ENCODE measurements around the gene SLCO2B1.

SLCO2B1 gene

DNA sequence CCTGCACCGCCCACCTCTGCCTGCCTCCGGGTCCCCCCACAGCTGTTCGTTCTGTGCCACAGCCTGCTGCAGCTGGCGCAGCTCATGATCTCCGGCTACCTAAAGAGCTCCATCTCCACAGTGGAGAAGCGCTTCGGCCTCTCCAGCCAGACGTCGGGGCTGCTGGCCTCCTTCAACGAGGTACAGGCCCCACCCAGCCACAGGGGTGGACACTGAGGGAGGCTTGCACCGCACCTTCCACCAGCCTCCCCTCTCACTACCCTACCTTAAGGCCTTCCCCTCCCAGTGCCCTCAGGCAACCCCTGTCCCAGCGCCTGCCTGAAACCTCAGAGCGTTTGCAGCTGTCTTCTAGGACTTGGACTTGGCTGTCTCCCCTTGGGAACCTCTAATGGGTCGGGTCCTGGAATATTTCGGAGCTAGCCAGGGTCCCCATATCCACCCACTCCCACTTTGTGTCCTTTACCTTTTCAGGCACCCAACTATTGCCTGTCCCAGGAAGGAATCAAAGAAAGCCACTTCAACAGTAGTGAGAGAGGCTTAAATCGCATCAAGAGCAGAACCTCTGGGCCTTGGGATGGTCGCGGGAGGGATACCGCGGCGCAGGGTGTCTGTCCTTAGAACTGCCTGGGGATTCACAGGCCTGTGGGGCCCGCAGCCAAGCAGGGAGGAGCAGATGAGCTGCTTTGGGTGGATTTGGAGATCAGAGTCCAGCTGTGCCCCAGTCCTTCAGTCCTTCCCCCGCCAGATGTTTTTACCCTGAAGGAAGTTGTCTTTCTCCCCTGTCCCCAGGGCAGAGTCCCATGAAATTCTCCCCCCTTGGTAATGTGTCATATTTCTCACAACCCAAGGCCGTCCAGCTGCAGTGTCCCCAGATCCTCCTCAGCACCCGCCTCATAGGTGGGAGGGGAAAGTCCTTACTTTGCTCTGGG, 13.3 kb downstream of the SLCO2B1 start:
- DNase-seq = no peak

DNA sequence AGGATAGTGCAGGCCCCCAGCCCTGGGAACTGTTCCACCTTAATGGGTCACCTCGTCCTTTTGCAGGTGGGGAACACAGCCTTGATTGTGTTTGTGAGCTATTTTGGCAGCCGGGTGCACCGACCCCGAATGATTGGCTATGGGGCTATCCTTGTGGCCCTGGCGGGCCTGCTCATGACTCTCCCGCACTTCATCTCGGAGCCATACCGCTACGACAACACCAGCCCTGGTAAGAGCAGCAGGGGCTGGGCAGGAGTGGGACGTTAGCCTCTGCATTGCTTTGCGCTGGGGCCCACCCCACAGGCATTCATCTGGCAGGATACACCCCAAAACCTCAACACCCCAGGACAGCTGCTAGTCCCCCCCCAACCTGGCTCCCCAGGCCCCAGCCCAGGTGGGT, 14.8 kb downstream of the SLCO2B1 start:
- DNase-seq = no peak

DNA sequence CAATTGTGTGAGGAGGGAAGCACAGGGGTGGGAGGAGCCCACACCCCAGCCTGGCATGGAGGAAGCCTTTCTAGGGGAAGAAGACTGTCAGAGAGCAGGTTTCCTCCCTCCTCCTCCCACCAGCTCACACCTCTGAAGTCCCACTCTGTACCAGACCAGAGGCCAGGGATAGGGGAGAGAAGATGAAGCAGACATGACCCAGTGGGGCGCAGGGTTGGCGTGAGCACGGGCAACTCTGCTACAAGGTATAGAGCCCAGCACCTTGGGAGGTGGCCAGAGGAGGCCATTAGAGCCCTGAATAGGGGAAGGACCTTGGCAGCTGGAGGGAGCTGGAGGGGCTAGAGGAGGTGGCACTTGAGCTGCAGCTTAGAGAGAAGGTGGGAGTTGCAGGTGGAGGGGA, 15.9 kb downstream of the SLCO2B1 start:
- DNase-seq = no peak

DNA sequence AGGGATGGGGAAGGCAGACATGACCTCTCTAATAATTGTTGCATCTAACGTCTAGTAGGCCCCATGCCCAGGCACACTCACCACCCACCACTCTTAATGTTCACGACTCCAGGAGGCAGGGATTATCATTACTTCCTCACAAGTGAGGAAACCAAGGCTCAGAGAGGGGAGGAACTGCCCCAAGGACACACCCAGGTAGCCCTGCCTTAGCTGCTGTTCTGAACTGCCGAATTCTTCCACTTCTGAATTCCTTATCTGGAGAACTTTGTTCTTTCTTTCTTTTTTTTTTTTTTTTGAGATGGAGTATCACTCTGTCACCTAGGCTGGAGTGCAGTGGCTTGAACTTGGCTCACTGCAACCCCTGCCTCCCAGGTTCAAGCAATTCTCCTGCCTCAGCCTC, 16.7 kb downstream of the SLCO2B1 start:
- no peak for DNase-seq

DNA sequence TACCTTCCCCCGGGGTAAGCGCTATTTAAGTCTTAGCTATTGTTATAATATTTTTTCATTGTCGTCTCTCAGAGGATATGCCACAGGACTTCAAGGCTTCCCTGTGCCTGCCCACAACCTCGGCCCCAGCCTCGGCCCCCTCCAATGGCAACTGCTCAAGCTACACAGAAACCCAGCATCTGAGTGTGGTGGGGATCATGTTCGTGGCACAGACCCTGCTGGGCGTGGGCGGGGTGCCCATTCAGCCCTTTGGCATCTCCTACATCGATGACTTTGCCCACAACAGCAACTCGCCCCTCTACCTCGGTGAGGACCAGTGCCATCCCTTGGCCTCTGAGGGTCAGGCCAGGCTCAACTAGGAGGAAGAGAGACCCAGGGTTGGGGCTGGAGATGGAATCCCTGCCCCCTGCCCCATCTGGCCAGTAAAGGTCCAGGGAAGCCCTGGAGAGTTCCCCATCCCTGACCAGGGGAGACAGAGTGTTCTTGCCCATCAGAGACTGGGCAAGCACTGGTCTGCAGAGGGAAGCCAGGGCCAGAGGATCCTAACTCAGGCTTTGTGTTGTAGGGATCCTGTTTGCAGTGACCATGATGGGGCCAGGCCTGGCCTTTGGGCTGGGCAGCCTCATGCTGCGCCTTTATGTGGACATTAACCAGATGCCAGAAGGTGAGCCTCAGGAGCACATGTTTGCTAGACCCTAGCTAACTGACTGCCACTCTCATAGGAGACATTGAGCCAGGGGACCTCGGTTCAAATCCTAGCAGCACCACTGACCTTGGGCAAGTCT, 18.4 kb downstream of the SLCO2B1 start:
- DNase-seq = no peak

DNA sequence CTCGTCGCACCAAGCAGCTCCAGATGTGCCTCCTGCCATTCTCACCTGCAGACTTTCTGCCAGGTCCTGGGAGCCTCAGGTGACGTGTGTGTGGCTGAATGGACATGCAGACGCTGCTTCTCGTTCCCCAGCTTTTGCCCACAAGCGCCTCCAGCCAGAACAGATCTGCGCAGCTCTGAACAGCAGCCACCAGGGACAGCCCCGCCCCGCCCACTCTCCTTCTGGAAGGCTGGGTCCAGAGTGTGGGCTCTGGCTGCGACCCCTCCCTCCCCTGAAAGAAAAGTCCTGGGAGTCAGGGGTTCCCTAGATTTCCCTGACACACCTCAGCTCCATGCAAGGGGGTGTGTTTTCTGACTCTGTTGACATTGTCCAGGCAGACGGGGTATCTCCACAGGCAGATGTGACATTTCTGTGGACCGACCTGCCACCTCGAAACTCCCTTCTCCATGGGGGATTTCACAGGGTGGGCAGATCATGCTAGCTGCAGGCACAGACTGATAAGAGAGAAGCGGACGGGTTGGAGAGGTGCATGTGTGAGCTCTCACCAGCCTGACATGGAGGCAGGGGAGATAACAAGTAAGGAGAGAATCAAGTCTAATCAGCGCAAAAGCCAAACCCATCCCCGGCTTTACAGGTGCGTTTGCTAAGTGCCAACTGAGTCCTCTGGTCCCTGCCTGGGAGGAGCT, 19.8 kb downstream of the SLCO2B1 start:
- no peak for DNase-seq

DNA sequence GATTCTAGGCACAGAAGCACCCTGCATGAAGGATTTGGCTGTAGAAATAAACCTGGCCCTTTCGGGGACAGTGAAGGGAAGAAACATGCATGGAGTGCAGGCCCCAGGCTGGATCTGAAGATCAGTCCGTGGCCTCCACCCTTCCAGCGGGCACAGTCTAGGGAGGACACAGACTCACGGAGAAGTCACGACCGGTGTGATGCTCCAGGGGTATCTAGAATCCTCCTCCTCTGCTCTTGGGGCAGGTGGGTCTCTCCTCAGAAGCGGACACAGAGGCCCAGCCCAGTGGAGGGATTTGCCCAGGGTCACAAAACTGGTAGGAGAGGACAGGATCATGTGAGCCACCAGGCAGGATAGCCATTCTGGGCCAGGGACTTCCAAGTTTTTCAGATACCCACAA, 22.4 kb downstream of the SLCO2B1 start:
- DNase-seq = no peak

DNA sequence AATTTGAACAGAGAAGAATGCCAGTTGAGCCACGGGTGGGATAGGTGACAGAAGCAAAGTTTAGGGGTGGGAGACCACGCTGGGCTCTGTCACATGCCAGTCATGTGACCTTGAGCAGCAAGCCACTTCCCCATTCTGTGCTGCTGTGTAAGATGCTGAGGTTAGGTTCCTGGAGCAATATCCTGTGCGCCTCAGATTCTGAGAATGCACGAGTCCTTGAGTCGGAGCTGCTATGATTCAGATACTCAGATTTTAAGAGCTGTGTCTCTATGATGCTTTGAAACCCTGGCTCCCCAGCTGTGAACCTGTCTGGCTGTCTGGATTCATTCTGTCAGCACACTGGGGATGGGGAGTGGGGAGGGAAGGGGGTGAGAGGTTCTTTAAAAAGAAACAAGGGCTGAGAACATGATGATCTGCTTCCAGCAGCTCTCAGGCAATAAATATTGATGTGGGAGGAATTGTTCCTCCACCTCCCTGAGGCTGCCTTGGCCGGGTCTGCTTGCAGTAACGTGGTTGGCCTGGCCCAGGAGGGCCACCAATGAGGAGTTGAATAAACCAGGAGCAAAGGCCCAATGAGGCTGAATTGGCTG, 24.0 kb downstream of the SLCO2B1 start:
- DNase-seq = no peak

DNA sequence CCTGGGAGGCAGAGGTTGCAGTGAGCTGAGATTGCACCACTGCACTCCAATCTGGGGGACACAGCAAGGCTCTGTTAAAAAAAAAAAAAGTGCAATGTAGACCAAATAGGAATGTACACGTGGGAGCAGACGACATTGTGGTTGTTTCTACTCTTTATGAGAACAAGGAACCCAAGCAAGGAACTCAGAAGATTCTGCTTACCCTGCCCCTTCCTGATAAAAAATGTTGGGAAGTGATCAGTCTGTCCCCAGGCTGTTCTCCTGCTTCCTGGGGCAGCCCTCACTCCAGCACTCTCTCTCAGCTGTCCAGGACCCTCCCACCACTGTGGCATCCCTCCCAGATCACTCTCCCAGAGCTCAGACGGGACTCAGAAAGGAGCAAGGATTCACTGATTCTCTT, 31.8 kb downstream of the SLCO2B1 start:
- no peak for DNase-seq

DNA sequence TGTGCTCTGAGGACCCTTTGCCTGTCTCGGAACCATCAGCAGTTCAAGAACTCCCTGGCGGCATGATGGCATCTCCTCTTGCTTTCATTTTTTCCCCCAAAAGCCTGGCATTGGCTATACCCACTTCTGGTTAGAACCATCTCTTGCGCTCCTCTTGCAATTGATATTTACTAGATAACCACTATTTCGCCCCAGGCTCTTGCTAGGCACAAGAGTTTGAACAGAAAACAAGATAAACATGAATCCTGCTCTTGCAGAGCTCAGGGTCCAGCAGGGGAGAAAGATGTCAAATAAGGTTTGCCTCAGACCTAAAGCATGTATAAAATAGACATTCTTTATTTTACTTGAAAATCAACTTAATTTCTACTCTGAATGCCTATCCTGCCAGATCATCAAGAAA, 33.1 kb downstream of the SLCO2B1 start:
- DNase-seq = no peak

DNA sequence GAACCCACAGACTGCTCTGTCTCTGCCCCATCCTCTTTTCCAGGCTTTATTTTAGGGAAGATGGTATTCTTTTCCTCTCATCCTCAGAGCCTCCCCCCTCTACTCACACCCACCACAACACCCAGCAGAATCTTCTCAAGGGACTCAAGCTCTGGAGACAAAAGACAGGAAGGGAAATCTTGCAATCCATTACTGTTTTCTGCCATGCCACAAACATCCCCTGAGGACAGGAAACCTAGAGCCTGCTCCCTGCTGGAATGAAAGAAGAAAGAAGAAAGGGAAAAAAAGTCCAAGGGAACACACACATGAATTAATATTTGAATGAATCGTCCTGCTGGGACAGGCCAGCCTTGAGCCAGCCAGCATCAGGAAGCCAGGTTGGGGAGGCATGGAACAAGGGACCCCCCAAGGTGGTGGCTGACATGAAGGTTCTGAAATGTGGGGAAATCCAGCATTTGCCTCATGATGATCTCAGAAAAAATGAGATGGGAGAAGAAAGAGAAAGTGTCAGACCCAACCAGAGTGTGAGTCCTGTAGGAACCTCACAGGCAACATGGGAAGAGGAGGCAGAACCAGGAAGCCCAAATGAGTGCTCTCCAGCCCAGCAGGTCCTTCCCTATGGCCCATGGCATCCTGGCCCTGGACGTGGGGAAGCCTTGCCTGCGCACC, 34.0 kb downstream of the SLCO2B1 start:
- no peak for DNase-seq

DNA sequence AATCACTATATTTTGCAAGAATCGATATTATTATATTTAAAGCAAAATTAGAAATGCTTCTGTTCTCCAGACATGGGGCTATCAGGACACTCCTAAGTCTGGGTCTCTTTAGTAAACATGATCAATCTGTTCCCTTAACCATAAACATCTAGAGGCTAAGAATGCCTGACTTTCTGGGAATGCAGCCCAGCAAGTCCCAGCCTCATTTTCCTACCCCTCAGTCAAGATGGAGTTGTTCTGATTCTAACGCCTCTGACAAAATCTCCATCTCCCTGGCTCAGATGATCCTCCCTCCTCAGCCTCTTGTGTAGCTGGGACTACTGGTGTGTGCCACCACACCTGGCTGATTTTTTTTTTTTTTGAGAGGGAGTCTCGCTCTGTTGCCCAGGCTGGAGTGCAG, 35.0 kb downstream of the SLCO2B1 start:
- no peak for DNase-seq

DNA sequence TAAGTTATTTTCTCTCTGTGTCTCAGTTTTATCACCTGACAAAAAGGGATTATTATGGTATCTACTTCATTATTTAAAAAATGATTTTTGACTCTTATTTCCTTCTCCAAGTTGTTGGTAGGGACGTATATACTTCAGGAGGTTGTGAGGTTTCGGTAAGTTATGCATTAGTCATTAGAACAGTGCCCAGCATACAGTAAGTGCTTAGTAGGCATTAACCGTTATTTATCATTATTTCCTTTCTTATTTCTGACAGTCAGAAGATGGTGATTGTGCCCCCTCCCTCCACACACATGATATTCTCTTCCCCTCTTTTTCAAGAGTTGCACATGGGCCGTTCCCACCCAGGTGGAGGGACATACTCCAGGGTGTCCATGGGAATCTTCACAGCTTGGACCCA, 36.1 kb downstream of the SLCO2B1 start:
- no peak for DNase-seq

DNA sequence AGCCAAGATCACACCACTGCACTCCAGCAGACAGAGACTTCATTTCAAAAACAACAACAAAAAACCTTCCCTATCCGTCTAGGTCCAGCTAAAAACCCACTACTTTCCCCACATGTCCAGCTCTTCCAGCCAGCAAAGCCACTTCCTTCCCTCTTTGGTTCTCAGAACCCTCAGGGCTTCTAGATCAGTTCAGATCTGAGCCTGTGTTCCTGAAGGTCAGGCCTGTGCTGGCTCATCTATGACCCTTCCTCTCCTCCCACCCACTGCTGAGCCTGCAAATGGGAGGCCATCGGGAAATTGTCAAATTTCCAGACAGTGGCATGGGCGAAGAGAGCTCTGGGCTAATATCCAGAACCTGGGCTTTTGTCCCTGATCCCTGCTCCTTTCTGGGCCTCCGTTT, 37.8 kb downstream of the SLCO2B1 start:
- DNase-seq = no peak

DNA sequence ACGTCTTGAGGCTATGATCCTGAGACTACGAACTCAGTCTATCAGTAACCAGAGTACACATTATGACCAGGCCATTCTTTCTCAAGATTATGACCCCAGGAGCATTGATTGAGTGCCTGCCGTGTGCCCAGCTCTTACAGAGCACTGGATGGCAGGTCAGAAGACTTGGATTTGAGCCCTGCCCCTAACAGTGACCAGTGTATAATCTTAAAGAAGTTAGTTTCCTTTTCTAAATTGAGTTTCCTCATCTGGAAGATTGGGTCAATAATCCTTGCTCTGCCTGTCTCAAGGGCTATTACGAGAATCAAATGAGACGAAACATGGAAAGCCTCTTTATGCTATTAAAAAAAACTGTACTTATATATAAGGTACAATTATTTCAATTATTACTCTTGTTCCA, 38.2 kb downstream of the SLCO2B1 start:
- no peak for DNase-seq

DNA sequence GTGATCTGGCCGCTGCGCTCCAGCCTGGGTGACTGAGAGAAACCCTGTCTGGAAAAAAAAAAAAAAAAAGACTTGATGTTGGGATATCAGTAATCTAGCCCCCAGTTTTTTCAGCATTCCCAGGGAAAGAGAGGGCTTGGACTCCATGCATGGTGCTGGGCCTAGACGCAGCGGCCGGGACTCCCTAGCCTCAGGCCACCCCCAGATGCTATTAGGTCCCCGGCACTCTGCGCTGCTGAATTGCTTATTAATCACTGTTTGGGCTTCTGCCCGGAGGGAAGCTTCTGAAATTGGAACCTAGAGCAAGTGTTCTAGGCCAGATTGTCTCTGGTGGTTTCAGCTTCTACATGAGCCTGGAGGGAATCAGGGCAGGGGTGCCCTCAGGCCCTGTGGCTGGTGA, 39.0 kb downstream of the SLCO2B1 start:
- DNase-seq = no peak

DNA sequence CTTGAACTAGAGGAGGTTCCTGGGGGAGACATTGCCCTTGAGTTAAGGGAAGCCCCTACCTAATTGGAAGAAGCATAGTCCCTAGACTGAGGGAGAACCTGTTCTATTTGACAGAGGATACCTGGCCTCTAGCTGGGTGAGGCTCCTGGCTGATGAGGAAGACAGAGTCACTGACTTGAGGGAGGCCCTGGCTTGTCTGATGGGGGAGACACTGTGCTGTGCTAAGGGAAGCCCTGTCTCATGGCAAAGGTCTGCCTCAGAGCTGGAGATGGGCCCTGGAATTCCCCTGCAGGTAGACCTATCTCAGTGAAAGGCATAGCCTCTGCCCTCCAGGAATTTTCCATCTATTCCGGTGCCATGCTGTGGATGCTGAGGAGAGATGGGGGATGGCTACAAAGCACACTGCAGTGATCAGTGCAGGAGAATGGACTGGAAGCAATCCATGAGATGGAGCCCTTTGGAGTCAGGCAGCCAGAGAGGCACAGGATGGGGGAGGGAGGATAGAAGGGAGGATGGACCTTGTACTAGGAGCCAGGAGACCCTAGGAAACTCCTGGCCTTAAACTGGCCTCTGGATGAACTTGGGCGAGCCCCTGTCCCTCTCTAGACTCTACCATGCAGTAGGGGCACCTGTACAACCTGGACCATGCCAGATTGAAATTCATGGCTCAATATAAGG, 39.9 kb downstream of the SLCO2B1 start:
- DNase-seq = no peak

DNA sequence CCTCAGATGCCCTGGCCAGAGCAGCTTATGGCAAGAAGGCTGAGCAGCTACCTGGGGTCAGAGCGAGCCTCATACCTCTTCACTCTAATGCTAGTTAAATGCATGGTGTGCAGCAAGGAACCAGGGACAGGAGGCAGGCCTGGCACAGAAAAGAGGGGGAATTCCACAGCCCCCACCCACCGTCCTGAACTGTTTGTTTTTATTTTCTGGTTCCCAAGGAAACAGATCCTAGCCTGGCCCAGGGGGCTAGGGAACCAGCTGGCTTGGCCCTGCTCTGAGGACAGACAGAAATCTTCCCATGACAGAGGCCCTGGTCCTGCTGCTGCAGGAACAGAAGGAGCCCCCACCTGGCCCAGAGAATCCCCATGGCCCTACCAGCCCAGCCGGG, 40.4 kb downstream of the SLCO2B1 start:
- no peak for DNase-seq

DNA sequence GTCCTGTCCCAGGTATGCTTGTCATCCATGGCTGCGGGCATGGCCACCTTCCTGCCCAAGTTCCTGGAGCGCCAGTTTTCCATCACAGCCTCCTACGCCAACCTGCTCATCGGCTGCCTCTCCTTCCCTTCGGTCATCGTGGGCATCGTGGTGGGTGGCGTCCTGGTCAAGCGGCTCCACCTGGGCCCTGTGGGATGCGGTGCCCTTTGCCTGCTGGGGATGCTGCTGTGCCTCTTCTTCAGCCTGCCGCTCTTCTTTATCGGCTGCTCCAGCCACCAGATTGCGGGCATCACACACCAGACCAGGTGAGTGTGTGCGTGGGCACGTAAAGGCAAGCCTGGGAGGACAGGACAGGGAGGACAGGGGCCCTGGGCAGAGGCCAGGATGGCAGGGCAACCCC, 42.4 kb downstream of the SLCO2B1 start:
- DNase-seq = no peak

DNA sequence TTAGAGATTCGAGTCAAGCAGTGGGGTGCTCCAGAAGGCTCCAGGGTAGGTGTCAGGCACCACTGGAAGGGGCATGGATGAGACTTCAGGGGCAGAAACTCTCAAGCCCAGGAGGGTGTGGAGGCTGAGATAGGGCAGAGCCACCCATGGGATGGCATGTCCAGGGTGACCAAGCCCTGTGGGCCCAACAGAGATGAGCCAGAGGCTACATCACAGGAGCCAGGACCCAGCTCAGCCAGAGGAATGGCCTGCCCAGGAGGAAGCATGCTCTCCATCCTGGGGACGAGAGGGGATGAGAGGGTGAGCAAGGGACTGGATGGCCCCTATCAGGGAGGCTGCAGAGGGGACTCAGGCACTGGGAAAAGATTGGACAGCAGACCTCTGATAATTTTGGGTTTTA, 42.8 kb downstream of the SLCO2B1 start:
- DNase-seq = no peak

DNA sequence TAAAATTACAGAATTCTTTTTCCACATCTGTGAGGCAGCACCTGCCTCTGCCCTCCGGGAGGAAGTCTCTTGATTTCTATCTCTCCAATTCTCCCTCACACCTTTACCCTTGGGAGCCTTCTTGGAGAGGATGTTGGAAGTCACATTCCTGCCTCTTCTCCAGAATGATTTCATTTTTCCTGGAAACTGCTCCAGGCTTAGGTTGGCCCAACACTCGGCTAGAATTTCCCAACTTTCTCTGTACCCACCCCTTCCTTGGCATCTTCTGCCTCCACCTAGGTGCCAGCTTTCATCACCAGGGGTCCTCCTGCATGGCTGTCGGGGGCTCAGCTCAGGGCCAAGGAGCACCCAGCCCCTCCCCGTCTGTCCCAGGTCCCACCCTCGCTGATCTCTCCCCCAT, 43.2 kb downstream of the SLCO2B1 start:
- DNase-seq = no peak

Data from effector CD4-positive, alpha-beta T cell (primary cell).